CD4-positive, alpha-beta T cell (primary cell): ENCODE data around the gene GRIN1. TPM values are rescaled to one million over a fixed set of nuclear protein-coding genes. Genes with fewer than 3 reads are reported as not detected.
"Not testable (repeated sequence)": the region's sequence is repeated elsewhere in the genome, so short reads cannot be mapped to it uniquely, and the experiment has no call there.

Experiments
- ATAC-seq: fragments of 200-7000 bp; cut with Tn5 transposase; one replicate; pipeline ENCODE4 v1.10.0; 2022; ENCODE audit warnings: mild to moderate bottlenecking; ENCODE audit not compliant: poor library complexity
- CTCF ChIA-PET: fragments of 350-600 bp; sonication (Branson Sonifier 250); formaldehyde crosslinking; loops from one replicate; lab custom pipeline; 2021; ENCODE audit warnings: antibody characterized with exemption, inconsistent platforms; lab: Charles Lee
- POLR2A ChIA-PET: fragments of 350-600 bp; sonication (Branson Sonifier 250); formaldehyde crosslinking; loops from one replicate; lab custom pipeline; 2021; ENCODE audit warnings: antibody characterized with exemption, inconsistent platforms; lab: Charles Lee
- DNase-seq, 14 experiments: peaks; one replicate each; pipeline ENCODE4 v3.0.0-alpha.2; 2013 to 2020; ENCODE audit warnings: mixed read lengths in 2 of 14
- H3K27ac ChIP-seq, 2 donors: one replicate each; pipeline versions ENCODE4 v1.5.1 to v1.7.0; 2013; ENCODE audit warnings: low read length in 2 of 2, low read depth in 1 of 2, mild to moderate bottlenecking in 1 of 2
- H3K27me3 ChIP-seq, 2 experiments: 1 replicate in 1 of 2; 2 replicates in 1 of 2; pipeline versions ENCODE4 v1.6.1 to v1.7.0; 2013; ENCODE audit warnings: low read length in 2 of 2, control low read depth in 1 of 2, mild to moderate bottlenecking in 1 of 2, moderate library complexity in 1 of 2; ENCODE audit not compliant: insufficient read depth in 2 of 2, control insufficient read depth in 1 of 2
- H3K36me3 ChIP-seq: one replicate; pipeline ENCODE4 v1.6.1; 2013; ENCODE audit warnings: low read length, control low read depth; ENCODE audit not compliant: insufficient read depth
- H3K4me1 ChIP-seq: one replicate; pipeline ENCODE4 v1.6.1; 2013; ENCODE audit warnings: low read length, control low read depth; ENCODE audit not compliant: insufficient read depth
- H3K4me3 ChIP-seq: one replicate; pipeline ENCODE4 v1.5.1; 2013; ENCODE audit warnings: mild to moderate bottlenecking, low read length, moderate library complexity
- H3K9me3 ChIP-seq, 2 experiments: 1 replicate in 1 of 2; 2 replicates in 1 of 2; pipeline versions ENCODE4 v1.6.1 to v1.7.0; 2013; ENCODE audit warnings: low read length in 2 of 2, mild to moderate bottlenecking in 2 of 2, control low read depth in 1 of 2, moderate library complexity in 1 of 2; ENCODE audit not compliant: control insufficient read depth in 1 of 2, insufficient read depth in 1 of 2
- H3K27ac Mint-ChIP-seq: one replicate; pipeline ENCODE4 v1.8.0; 2020; ENCODE audit warnings: mixed read lengths
- H3K27me3 Mint-ChIP-seq: one replicate; pipeline ENCODE4 v1.8.0; 2021; ENCODE audit warnings: mixed read lengths
- H3K36me3 Mint-ChIP-seq: one replicate; pipeline ENCODE4 v1.8.0; 2021; ENCODE audit warnings: low read depth, mixed read lengths
- H3K4me1 Mint-ChIP-seq: one replicate; pipeline ENCODE4 v1.8.0; 2021; ENCODE audit warnings: low read depth, mixed read lengths
- H3K4me3 Mint-ChIP-seq: one replicate; pipeline ENCODE4 v1.8.0; 2020; ENCODE audit warnings: mild to moderate bottlenecking, mixed read lengths
- H3K9me3 Mint-ChIP-seq: one replicate; pipeline ENCODE4 v1.8.0; 2020; ENCODE audit warnings: mixed read lengths
- CTCF ChIP-seq: fragments of 200-600 bp; IDR thresholded peaks from one replicate; pipeline ENCODE4 v1.8.0; 2022; ENCODE audit warnings: antibody characterized with exemption, mild to moderate bottlenecking
- intact Hi-C, 2 experiments: fragments of 100-400 bp; cut with DNase I in 1 of 2; cut with micrococcal nuclease in 1 of 2; formaldehyde crosslinking; loops; one replicate each; pipeline versions ENCODE4 v1.15.1 to v1.9.0; 2023 to 2025; cut with DNase I, micrococcal nuclease
- total RNA-seq, 174 experiments: library from RNA in 2 of 174; stranded (reverse) in 2 of 174; gene quantifications; one replicate each; pipeline ENCODE4 v1.2.3 and lab custom pipeline; 2021 to 2026

GRIN1 gene
- total RNA-seq, 2 experiments from 2014 or later = not detected

GRCh38 chr9:137123468-137123837, 15.5 kb upstream of the GRIN1 start:
- Histone ChIP-seq H3K36me3 (no peaks in the 10 kb centered on the region), H3K4me3 (no peak overlapping the region), H3K9me3 (no peaks in the 10 kb centered on the region), H3K27ac (no peak overlapping the region), H3K27me3 (no peaks in the 10 kb centered on the region), H3K4me1 (peaks cover 21% of the 10 kb centered on the region)
- TF ChIP-seq CTCF = no peak
- Mint-ChIP-seq H3K36me3 (peaks cover 1% of the 10 kb centered on the region), H3K27ac (no peak overlapping the region), H3K9me3 (no peaks in the 10 kb centered on the region), H3K4me3 (peak overlapping the region; percentile 38), H3K27me3 (no peaks in the 10 kb centered on the region), H3K4me1 (peaks cover 24% of the 10 kb centered on the region)
- ATAC-seq (no peak), DNase-seq (no peak)
- CTCF ChIA-PET = interaction anchor here (0.8 kb wide), 1 partner anchor 113 kb away, joined by 3 read pairs; no protein-coding TSS in a partner anchor
- intact Hi-C loops = loop anchor here in 1 of 2 experiments (10.0 kb wide), 1 partner anchor 51 kb away; the partner anchor contains the start of genes LRRC26 and TMEM210
- POLR2A ChIA-PET = interaction anchor here (0.6 to 0.7 kb wide), 2 partner anchors 151 to 718 kb away, joined by 3 to 4 read pairs; no protein-coding TSS in a partner anchor

GRCh38 chr9:137123952-137124462, 14.9 kb upstream of the GRIN1 start:
- H3K27ac ChIP-seq, H3K27me3 Mint-ChIP-seq, H3K9me3 Mint-ChIP-seq, H3K36me3 ChIP-seq, H3K36me3 Mint-ChIP-seq, H3K4me3 Mint-ChIP-seq, POLR2A ChIA-PET, DNase-seq, H3K9me3 ChIP-seq, H3K27ac Mint-ChIP-seq, H3K4me3 ChIP-seq, H3K27me3 ChIP-seq, ATAC-seq: not testable (repeated sequence)
- CTCF ChIA-PET = interaction anchor here (0.8 to 1.2 kb wide), 2 partner anchors 77 to 112 kb away, joined by 3 read pairs; partner anchors contain the start of gene TPRN
- H3K4me1 Mint-ChIP-seq = peaks cover 30% of the 10 kb centered on the region
- peaks cover 27% of the 10 kb centered on the region for H3K4me1 ChIP-seq
- intact Hi-C loops = loop anchor here in 1 of 2 experiments (10.0 kb wide), 1 partner anchor 51 kb away; the partner anchor contains the start of genes LRRC26 and TMEM210

- Histone ChIP-seq H3K9me3 (peaks cover 4 to 16% of the 10 kb centered on the region in 2 experiments), H3K4me1 (peaks cover 37% of the 10 kb centered on the region), H3K27ac (peak overlapping the region; percentile 53 to 61), H3K27me3 (no peaks in the 10 kb centered on the region), H3K36me3 (no peaks in the 10 kb centered on the region), H3K4me3 (peak overlapping the region; percentile 72)
- ChIA-PET CTCF (interaction anchor here (1.6 to 2.1 kb wide), 3 partner anchors 31 to 110 kb away, joined by 4 to 6 read pairs (median 6); partner anchors contain the start of gene RNF224), POLR2A (interaction anchor here (1.0 to 1.2 kb wide), 3 partner anchors 11 to 114 kb away, joined by 3 read pairs; partner anchors contain the start of gene TUBB4B)
- H3K27ac Mint-ChIP-seq = peak overlapping the region; percentile 81
- H3K4me3 Mint-ChIP-seq = peak overlapping the region; percentile 93
- peaks cover 11% of the 10 kb centered on the region for H3K36me3 Mint-ChIP-seq
- H3K27me3 Mint-ChIP-seq = no peaks in the 10 kb centered on the region
- H3K9me3 Mint-ChIP-seq = no peaks in the 10 kb centered on the region
- no peak for DNase-seq
- no peak for ATAC-seq
- no peak for TF ChIP-seq CTCF
- peaks cover 30% of the 10 kb centered on the region for H3K4me1 Mint-ChIP-seq
- intact Hi-C loops = loop anchor here in 1 of 2 experiments (5.0 to 10.0 kb wide), 2 partner anchors 39 to 48 kb away; partner anchors contain the start of genes LRRC26, MAN1B1 and TMEM210
Measured at GRCh38 chr9:137126786-137127185, 12.2 kb upstream of the GRIN1 start.
